Fibroblast of skin of right quadriceps (primary cell): Measurements from ENCODE around the gene RELB.

Experiments used
- DNase-seq: peaks from one replicate; pipeline ENCODE4 v3.0.0-alpha.2; 2013

Gene RELB

DNA sequence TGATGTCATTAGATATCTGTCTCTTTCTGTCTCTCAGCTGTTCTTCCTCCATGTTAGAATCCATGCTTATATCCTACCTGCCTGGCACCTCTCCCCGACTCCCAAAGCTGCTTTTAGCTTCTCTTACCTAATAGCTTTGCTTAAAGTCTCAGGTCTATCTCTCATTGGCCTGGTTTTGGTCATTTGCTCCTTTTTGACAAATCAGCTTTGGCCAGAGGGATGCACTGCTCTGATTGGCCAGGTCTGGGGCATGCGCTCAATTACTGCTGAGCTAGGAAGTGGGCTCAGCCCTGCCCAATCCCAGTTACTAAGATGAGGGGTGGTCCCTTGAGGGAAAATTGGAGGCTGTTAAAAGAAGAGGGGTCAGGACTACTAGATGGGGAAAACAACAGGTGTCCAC lies 26.1 kb downstream of the RELB start:
- no peak for DNase-seq

DNA sequence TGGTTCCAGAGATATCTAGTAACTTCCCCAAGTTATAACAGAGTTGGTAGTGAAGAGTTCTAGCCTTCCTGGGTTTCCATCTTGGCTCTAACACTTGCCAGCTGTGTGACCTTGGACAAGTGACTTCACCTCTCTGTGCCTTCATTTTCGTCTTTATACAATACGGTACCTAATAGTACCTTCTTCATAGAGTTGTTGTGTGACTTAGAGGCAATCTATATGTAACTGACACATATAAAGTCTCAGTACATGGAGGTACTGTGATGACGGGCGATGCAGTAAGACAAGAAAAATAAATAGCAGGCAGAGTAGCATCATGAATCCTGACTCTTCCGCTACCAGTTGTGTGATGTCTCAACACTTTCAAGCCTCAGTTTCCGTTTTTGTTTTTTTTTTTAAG lies 29.6 kb downstream of the RELB start:
- DNase-seq: no peak

DNA sequence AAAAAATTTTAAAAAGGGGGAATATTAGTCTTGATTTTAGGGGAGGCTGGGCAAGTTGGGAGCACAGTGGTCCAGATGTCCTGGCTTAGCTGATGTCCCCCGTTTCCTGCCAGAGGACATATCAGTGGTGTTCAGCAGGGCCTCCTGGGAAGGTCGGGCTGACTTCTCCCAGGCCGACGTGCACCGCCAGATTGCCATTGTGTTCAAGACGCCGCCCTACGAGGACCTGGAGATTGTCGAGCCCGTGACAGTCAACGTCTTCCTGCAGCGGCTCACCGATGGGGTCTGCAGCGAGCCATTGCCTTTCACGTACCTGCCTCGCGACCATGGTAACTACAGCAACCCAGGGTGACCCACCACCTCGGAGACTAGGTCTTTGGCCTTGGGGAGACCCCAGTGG lies 31.2 kb downstream of the RELB start:
- no peak for DNase-seq

GRCh38 chr19:45035755-45036154 lies 34.5 kb downstream of the RELB start:
- no peak for DNase-seq

DNA sequence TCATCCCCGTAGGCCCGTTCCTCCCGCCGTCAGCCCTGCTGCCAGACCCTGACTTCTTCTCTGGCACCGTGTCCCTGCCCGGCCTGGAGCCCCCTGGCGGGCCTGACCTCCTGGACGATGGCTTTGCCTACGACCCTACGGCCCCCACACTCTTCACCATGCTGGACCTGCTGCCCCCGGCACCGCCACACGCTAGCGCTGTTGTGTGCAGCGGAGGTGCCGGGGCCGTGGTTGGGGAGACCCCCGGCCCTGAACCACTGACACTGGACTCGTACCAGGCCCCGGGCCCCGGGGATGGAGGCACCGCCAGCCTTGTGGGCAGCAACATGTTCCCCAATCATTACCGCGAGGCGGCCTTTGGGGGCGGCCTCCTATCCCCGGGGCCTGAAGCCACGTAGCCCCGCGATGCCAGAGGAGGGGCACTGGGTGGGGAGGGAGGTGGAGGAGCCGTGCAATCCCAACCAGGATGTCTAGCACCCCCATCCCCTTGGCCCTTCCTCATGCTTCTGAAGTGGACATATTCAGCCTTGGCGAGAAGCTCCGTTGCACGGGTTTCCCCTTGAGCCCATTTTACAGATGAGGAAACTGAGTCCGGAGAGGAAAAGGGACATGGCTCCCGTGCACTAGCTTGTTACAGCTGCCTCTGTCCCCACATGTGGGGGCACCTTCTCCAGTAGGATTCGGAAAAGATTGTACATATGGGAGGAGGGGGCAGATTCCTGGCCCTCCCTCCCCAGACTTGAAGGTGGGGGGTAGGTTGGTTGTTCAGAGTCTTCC lies 36.3 kb downstream of the RELB start:
- DNase-seq: no peak

GRCh38 chr19:45038931-45039893 lies 37.9 kb downstream of the RELB start, which contains the start of gene CLASRP:
CLASRP (plus strand) TSS chr19:45039045; CDS start chr19:45040213, 1,168 bp downstream.
- peak; percentile 87 for DNase-seq

DNA sequence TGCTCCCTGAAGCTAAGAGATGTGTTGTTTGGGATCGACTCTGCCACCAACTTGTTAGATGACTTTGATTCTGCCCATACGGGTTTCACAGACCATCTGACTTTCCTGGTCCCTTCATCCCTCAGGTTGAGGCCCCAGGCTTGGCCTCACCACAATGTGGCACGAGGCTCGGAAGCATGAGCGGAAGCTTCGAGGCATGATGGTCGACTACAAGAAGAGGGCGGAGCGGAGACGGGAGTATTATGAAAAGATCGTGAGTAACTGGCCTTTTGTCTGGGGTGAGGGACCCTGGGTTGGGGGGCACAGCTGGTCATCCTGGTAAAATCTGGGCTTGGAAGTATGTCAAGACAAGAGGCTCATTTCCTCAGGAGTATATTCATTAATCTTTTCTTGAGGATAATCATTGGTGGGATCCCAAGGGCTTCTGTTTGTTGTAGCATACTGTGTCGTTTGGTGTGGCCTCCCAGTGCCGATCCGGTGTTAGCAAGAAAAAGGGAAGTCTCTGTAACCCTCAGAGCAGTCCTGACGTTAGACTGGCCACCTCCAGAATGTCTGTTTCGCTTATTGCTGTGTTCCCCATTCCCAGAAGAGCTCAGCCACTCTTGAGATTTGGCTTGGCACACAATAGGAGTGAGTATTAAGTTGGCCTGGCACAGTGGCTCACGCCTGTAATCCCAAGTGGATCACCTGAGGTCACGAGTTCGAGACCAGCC lies 39.0 kb downstream of the RELB start:
- DNase-seq: no peak

GRCh38 chr19:45041125-45041524 lies 39.9 kb downstream of the RELB start:
- DNase-seq: no peak

DNA sequence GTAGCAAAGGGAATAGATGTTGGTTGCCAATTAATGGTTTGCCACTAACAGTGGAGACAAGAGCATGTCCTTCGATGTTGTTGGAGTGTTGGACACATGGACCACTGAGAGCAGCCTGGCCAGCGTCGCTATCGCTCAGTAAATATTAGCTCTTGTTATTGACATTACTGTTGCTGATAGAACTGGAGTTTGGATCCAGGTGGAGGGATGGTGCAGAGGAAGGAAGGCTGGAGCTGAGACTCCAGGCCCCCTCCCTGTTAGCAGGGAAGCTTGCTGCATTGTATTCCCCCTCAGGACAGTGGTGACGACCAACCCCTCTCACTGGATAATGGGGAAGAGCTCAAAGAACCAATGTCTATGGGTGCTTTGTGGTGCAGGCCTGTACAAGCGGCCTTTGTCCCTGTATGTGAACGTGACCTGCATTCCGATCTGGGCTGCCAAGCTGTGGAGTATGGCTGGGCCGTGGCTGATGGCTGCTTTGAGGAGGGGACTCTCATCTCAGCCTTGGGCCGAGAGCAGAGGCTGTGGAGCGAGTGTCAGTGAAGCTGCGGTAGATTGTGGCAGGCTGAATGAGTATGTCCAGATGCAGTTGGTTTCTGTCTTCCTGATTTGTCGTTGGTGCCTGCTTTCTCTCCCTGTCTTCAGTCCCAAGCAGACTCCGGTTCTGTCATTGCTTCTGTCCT lies 44.5 kb downstream of the RELB start:
- DNase-seq: no peak

DNA sequence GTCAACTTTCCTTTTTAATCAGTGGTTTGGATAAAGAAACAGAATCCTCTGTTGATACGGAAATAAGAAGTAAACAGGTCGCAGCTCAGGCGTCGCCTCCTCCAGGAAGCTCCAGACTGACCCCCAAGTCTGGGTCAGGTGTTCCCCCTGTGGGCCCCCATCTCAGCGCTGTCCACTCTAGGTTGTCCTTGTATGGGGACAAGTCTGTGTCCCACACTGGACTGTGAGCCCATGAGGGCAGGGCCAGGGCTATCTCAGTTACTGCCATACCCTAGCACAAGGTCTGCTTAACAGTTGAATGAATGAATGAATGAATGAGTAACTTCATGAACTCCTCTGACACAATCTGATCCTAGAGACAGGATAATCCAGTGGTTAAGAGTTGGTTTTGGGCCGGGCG lies 45.1 kb downstream of the RELB start:
- DNase-seq: no peak

- no peak for DNase-seq
These were observed 46.0 kb downstream of the RELB start for GRCh38 chr19:45047188-45047797.

DNA sequence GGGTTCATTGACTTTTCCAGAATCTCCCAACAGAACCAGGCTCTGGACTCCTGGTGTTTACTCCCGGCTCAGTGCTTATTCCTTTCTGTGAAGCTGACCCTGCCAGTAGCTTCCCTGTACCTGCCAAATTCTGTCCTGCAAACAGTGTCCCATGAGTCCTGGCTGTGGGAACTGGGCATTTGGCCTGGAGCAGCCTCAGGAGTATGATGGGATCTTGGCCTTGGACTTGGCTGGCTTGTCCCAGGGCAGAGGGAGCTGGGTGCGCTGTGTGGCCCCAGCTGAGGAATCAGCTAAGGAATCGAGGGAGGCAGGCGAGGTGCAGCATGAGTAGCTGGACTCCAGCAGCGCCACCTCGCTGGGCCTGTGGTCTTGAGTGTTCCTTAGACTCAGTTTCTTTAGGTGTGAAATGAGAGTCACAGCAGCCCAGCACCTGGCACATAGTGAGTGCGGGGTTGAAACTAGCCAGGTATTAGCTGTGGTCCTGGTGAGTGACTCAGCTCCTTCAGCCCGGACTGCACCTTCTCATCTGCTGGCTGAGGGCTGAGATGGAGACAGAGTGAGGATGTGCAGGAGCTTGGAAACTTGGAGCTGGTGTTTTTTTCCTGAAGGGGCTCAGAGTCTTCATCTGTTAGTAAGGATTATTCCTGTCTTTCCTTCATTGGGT lies 47.9 kb downstream of the RELB start:
- DNase-seq: no peak

DNA sequence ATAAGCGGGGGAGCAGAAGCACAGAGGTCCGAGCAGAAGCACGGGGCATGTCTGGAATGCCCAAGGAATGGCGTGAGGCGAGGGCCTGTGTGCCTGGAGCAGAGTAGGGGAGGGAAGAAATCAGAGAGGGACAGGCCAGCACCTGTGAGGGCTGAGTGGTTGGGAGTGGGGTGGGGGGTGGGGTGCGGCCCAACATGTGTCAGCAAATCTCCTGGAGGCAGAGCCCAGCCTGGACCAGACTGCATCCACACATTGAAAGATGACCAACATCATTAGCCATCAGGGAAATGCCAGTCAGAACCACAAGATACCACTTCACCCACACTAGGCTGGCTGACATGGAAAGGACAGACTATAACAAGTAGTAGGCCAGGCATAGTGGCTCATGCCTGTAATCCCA lies 48.8 kb downstream of the RELB start:
- DNase-seq: no peak

DNA sequence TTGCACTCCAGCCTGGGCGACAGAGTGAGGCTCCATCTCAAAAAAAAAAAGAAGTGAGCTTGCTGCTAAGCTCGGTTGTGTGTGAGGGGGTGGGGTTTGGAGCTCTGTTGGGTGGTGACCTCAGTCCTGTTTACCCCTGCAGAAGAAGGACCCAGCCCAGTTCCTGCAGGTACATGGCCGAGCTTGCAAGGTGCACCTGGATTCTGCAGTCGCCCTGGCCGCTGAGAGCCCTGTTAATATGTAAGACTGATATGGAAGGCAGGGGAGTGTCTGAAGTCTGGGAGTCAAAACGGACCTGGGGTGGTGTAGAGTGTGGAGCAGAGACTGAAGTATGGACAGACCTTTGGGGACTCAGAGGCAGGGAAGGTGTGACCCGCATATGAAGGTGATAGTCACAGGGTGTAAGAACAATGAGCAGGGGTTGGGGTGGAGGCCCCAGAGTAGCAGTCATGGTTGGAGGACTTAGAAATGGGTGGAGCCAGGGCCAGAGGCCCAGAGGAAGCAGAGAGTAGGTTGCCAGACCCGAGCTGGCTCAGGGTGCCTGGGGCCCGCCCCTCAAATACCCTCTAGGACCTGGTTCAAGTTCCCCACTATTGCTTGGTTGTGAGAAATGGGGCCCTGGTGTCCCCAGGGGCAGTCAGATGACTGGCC lies 50.8 kb downstream of the RELB start:
- DNase-seq: no peak

DNA sequence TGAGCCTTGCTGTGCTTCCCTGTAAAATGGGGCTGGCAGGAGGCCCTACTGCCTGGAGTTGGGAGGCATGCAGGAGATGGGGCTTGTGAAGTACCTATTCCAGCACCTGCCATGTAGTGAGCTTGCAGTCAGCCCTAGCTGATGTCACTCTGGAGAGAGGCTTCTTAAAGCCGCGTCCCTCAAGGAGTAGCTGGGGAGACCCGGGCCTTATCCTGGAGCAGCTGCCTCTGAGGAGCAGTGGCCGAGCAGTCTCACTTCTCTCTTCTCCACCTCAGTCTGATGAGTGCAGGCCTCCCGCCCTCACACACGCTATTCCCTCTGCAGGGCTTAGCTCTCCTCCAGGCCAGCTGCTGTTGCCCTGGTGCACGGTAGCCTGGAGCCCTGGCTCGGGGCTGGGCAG lies 55.6 kb downstream of the RELB start:
- DNase-seq: no peak

GRCh38 chr19:45057444-45057843 lies 56.2 kb downstream of the RELB start:
- no peak for DNase-seq

- DNase-seq: no peak
These were observed 57.4 kb downstream of the RELB start for GRCh38 chr19:45058622-45059159.

- peak; percentile 66 for DNase-seq
These were observed 58.1 kb downstream of the RELB start for GRCh38 chr19:45059258-45059965.

GRCh38 chr19:45061965-45062364 lies 60.7 kb downstream of the RELB start:
- DNase-seq: no peak
